HK-2 (cell line): ENCODE measurements around the gene DDR2.

Experiments used
- DNase-seq: peaks from one replicate; pipeline ENCODE4 v3.0.0-alpha.2; 2018; ENCODE audit not compliant: unreplicated experiment

The DDR2 gene

DNA sequence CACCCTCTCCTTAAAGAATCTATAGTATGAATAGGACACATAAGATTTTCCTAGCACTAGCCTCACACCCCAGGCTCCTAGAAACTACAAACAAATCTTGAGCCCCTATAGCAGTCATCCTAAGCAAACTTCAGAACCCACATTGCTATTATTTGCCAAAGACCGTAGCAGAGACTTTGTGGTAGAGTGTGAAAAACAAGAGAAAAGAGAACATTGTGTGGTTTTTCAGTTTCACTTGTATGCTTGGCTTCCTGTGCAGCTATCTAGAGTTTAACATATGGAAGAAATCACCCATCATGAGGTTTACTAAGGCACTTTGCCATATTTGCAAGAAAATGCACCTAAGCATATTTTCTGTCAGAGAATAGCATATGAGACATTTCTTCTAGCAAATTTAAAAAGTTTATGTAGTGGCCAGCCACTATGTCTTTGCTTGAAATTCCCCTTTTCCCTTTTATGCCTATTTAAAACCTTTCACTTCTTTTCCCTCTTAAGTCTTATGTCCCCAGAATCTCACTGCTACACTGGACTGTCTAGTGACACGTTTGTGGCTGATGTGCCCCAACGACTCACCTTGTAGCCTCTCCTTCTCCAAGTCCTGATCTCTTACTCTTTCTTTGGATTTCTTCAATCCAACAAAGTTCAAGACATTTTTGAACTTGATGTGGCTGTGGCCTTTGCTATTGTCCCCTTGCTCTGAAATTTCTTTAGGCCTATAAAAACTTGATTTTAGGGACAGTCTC is 203.1 kb downstream of the DDR2 start:
- DNase-seq: no peak
